NCI-H146 (cell line): ENCODE measurements around the gene SPDYE11.
"Not testable (repeated sequence)": the region's sequence is repeated elsewhere in the genome, so short reads cannot be mapped to it uniquely, and the experiment has no call there.

Source experiments
- DNase-seq: peaks from one replicate; lab custom pipeline; 2025; lab: John Stamatoyannopoulos, UW

Gene SPDYE11, protein sequence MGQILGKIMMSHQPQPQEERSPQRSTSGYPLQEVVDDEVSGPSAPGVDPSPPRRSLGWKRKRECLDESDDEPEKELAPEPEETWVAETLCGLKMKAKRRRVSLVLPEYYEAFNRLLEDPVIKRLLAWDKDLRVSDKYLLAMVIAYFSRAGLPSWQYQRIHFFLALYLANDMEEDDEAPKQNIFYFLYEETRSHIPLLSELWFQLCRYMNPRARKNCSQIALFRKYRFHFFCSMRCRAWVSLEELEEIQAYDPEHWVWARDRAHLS

DNA sequence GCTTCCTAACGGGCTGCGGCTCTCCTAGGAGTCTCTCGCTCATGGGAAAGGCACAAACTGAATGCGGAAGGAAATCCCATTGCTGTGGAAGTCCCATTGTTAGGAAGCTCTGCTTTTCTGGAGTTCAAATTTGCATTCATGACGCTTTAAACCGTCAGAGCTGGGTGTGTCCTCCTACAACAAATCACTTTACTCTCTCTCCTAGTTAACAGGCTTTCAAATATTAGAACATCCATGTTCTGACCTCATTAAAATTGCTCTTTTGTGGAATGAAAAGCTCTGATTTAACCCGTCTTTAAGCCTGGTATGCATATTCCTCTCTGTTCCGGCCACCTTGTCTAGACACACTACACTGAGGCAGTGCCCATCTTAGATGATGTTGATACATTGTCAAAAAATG is at the start of gene SPDYE11:
TSS of gene SPDYE11 (minus strand) at position 101 of the 400 bp plus-strand sequence. CDS start 1,800 bp downstream, outside the sequence.
- DNase-seq, result not testable (repeated sequence)

DNA sequence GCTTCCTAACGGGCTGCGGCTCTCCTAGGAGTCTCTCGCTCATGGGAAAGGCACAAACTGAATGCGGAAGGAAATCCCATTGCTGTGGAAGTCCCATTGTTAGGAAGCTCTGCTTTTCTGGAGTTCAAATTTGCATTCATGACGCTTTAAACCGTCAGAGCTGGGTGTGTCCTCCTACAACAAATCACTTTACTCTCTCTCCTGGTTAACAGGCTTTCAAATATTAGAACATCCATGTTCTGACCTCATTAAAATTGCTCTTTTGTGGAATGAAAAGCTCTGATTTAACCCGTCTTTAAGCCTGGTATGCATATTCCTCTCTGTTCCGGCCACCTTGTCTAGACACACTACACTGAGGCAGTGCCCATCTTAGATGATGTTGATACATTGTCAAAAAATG is 28.2 kb upstream of the SPDYE11 start, which contains the start of gene SPDYE9:
TSS of gene SPDYE9 (minus strand) at position 101 of the 400 bp plus-strand sequence. CDS start 1,800 bp downstream, outside the sequence.
- DNase-seq, result not testable (repeated sequence)

GRCh38 chr7:73029666-73030065 is 28.0 kb downstream of the SPDYE11 start, which contains the start of gene SPDYE8:
TSS of gene SPDYE8 (minus strand) at chr7:73029766. CDS start at chr7:73027966, 1,800 bp downstream.
- DNase-seq, result not testable (repeated sequence)

DNA sequence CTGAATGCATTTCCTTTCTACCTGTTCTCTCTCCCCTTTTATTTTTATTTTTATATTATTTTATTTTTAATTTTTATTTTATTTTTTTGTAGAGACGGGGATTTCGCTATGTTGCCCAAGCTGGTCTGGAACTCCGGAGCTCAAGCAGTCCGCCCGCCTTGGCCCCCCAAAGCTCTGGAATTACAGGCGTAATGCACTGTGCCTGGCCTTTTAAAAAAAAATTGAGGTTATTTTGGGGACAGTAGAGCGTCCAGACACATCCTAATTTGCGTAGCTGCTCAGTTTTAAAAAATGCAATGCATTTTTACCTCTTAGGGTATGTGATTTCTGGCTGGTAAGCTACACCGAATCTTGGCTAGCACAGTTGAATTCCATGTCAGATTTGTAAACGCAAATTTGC is 51.2 kb downstream of the SPDYE11 start:
- DNase-seq, result not testable (repeated sequence)

- DNase-seq, result not testable (repeated sequence)
These were observed 51.8 kb downstream of the SPDYE11 start for GRCh38 chr7:73005693-73006447.

- DNase-seq, result not testable (repeated sequence)
These were observed 52.4 kb downstream of the SPDYE11 start for GRCh38 chr7:73005356-73005692.

DNA sequence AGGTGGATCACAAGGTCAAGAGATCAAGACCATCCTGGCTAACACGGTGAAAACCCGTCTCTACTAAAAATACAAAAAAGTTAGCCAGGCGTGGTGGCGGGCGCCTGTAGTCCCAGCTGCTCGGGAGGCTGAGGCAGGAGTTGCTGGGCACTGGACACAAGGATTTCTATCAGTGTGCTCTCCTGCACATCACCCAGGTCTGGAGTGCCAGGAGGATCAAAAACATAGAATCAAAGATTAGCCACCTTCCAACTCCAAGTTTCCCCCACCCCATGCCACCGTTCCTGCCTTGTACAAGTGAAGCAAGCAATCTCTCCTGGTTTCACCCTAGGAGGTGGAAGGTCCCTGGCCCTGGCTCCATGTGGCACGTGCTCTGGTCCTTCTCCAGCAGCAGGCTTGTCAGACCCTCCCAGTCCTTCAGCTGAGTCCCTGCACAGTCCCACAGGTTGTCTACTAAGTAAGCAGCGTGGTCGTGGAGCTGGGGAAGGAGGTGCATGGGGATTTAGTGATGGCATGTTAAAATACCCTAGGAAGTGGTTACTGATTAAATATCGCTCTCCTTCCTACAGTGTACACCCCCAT is 59.7 kb downstream of the SPDYE11 start:
- DNase-seq, result not testable (repeated sequence)
